Naive thymus-derived CD4-positive, alpha-beta T cell (primary cell): ENCODE results near the gene GPR78. TPM values are rescaled to one million over a fixed set of nuclear protein-coding genes. Genes with fewer than 3 reads are reported as not detected.
A peak's percentile ranks its signal among the peaks of the same experiment; 100 is the strongest.

Experiments used
- ATAC-seq: fragments of 150-1000 bp; cut with Tn5 transposase; 2 replicates; pipeline ENCODE4 v1.10.0; 2021; ENCODE audit warnings: mild to moderate bottlenecking, moderate library complexity
- CTCF ChIA-PET: fragments of 350-600 bp; sonication (Branson Sonifier 250); formaldehyde crosslinking; loops from one replicate; lab custom pipeline; 2021; ENCODE audit warnings: antibody characterized with exemption; lab: Charles Lee
- POLR2A ChIA-PET: fragments of 350-600 bp; sonication (Branson Sonifier 250); formaldehyde crosslinking; loops from one replicate; lab custom pipeline; 2021; ENCODE audit warnings: antibody characterized with exemption, inconsistent platforms; lab: Charles Lee
- DNase-seq, 9 donors: peaks; one replicate each; pipeline versions ENCODE4 v3.0.0 to v3.0.0-alpha.2; 2020 to 2022; ENCODE audit warnings: mixed read lengths in 1 of 9
- H3K27ac ChIP-seq: one replicate; pipeline ENCODE4 v1.7.0; 2013; ENCODE audit warnings: mild to moderate bottlenecking, low read depth, low read length, moderate library complexity
- H3K27me3 ChIP-seq, 2 donors: one replicate each; pipeline ENCODE4 v1.7.0; 2013; ENCODE audit warnings: low read length in 2 of 2, mild to moderate bottlenecking in 2 of 2, moderate library complexity in 2 of 2; ENCODE audit not compliant: control insufficient read depth in 2 of 2, insufficient read depth in 2 of 2
- H3K36me3 ChIP-seq, 3 experiments: 1 replicate in 2 of 3; 2 replicates in 1 of 3; pipeline ENCODE4 v1.7.0; 2013; ENCODE audit warnings: low read length in 3 of 3, mild to moderate bottlenecking in 3 of 3, moderate library complexity in 1 of 3; ENCODE audit not compliant: insufficient read depth in 3 of 3, control insufficient read depth in 2 of 3
- H3K4me1 ChIP-seq, 2 donors: one replicate each; pipeline ENCODE4 v1.7.0; 2013; ENCODE audit warnings: low read length in 2 of 2, mild to moderate bottlenecking in 2 of 2, moderate library complexity in 1 of 2; ENCODE audit not compliant: control insufficient read depth in 2 of 2, insufficient read depth in 2 of 2
- H3K4me3 ChIP-seq: 2 replicates; pipeline ENCODE4 v1.7.0; 2013; ENCODE audit warnings: mild to moderate bottlenecking, low read length
- H3K9me3 ChIP-seq, 3 experiments: 1 replicate in 2 of 3; 2 replicates in 1 of 3; pipeline ENCODE4 v1.7.0; 2013; ENCODE audit warnings: low read length in 3 of 3; ENCODE audit not compliant: control insufficient read depth in 2 of 3
- H3K27ac Mint-ChIP-seq, 9 donors: one replicate each; pipeline ENCODE4 v1.8.0; 2020 to 2022; ENCODE audit warnings: mixed read lengths in 9 of 9, mild to moderate bottlenecking in 8 of 9, moderate library complexity in 5 of 9, inconsistent platforms in 2 of 9
- H3K27me3 Mint-ChIP-seq, 5 donors: one replicate each; pipeline ENCODE4 v1.8.0; 2021 to 2022; ENCODE audit warnings: mixed read lengths in 5 of 5, mild to moderate bottlenecking in 1 of 5
- H3K36me3 Mint-ChIP-seq, 5 donors: one replicate each; pipeline ENCODE4 v1.8.0; 2020 to 2022; ENCODE audit warnings: mixed read lengths in 5 of 5, mild to moderate bottlenecking in 3 of 5, inconsistent platforms in 1 of 5
- H3K4me1 Mint-ChIP-seq, 7 donors: one replicate each; pipeline ENCODE4 v1.8.0; 2020 to 2022; ENCODE audit warnings: mixed read lengths in 7 of 7, mild to moderate bottlenecking in 3 of 7, inconsistent platforms in 1 of 7
- H3K4me3 Mint-ChIP-seq, 10 donors: one replicate each; pipeline ENCODE4 v1.8.0; 2020 to 2022; ENCODE audit warnings: mild to moderate bottlenecking in 10 of 10, mixed read lengths in 10 of 10, moderate library complexity in 6 of 10, inconsistent platforms in 2 of 10
- H3K9me3 Mint-ChIP-seq, 11 donors: one replicate each; pipeline ENCODE4 v1.8.0; 2020 to 2022; ENCODE audit warnings: mixed read lengths in 11 of 11, mild to moderate bottlenecking in 4 of 11, inconsistent platforms in 1 of 11, moderate library complexity in 1 of 11
- intact Hi-C, 2 donors: fragments of 100-400 bp; cut with micrococcal nuclease; formaldehyde crosslinking; loops; one replicate each; pipeline ENCODE4 v1.15.1; 2023
- polyA plus RNA-seq, 2 donors: library from polyadenylated mRNA; unstranded; fragments of 300-500 nt; fragmentation: Illumina TruSeq; gene quantifications; one replicate each; pipeline ENCODE4 v1.2.3, GENCODE V29; 2021
- total RNA-seq, 6 experiments: library from RNA in 5 of 6; stranded (reverse) in 5 of 6; gene quantifications; 1 replicate in 5 of 6; 2 replicates in 1 of 6; pipeline ENCODE4 v1.2.3 and lab custom pipeline; 2021 to 2026

GPR78 gene
- total RNA-seq (not detected), polyA plus RNA-seq (not detected), total RNA-seq (lab: John Stamatoyannopoulos, UW) (not detected)

- Histone ChIP-seq H3K36me3 (no peaks in the 10 kb centered on the region), H3K27me3 (no peaks in the 10 kb centered on the region), H3K9me3 (no peaks in the 10 kb centered on the region), H3K4me3 (no peak within 1 kb of the TSS), H3K27ac (no peak within 1 kb of the TSS), H3K4me1 (no peaks in the 10 kb centered on the region)
- Mint-ChIP-seq H3K36me3 (no peaks in the 10 kb centered on the region), H3K27ac (no peak within 1 kb of the TSS), H3K4me3 (no peak within 1 kb of the TSS), H3K9me3 (peaks cover 0 to 3% (median 0%) of the 10 kb centered on the region in 11 donors), H3K4me1 (no peaks in the 10 kb centered on the region), H3K27me3 (peaks cover 0 to 48% (median 25%) of the 10 kb centered on the region in 5 donors)
- CTCF ChIA-PET: no interaction called here
- DNase-seq (peak in 3 of 9 donors; percentile 19 to 66 (median 19)), ATAC-seq (peak; percentile 45)
- POLR2A ChIA-PET: no interaction called here
- intact Hi-C loops: no loop called here
These were observed at the start of gene GPR78 for GRCh38 chr4:8580321-8581093. GPR78 (plus strand) TSS chr4:8580392; CDS start chr4:8580983, 591 bp downstream.

DNA sequence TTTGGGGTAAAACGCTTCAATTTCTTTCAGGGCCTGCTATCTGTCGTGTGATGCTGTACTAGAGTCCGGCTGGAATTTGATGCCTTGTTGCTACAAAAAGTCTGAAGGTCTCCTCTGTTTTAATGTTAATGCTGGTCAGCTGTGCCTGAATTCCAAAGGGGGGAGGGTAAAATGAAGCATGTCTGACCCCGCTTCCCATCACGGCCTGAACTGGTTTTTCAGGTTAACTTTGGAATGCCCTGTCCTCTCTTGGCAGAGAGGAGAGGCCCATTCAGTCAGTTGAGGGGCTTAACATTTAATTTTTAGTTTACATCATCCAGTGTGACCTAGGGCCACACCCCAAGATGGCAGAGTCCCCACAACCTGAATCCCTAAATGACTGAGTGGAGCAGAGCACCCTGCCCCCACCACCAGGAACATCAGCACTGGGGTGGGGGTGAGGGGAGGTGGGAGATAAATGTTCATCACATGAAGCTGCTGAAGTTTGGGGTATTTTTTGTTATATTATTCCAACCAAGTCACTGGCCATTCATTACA lies 47.9 kb upstream of the GPR78 start:
- H3K4me1 ChIP-seq: no peaks in the 10 kb centered on the region
- no peak for ATAC-seq
- Mint-ChIP-seq H3K27ac (no peak overlapping the region), H3K9me3 (peaks cover 0 to 25% (median 8%) of the 10 kb centered on the region in 11 donors), H3K27me3 (peaks cover 0 to 27% (median 8%) of the 10 kb centered on the region in 5 donors), H3K4me1 (peaks cover 0 to 6% (median 0%) of the 10 kb centered on the region in 7 donors), H3K4me3 (no peak overlapping the region), H3K36me3 (peaks cover 0 to 4% (median 2%) of the 10 kb centered on the region in 5 donors)
- no peaks in the 10 kb centered on the region for H3K36me3 ChIP-seq
- H3K27me3 ChIP-seq: no peaks in the 10 kb centered on the region
- intact Hi-C loops: no loop called here
- no peak overlapping the region for H3K27ac ChIP-seq
- H3K9me3 ChIP-seq: no peaks in the 10 kb centered on the region
- POLR2A ChIA-PET: no interaction called here
- CTCF ChIA-PET: no interaction called here
- H3K4me3 ChIP-seq: no peak overlapping the region
- no peak for DNase-seq

- peaks cover 0 to 25% (median 8%) of the 10 kb centered on the region in 11 donors for H3K9me3 Mint-ChIP-seq
- H3K27ac ChIP-seq: no peak overlapping the region
- H3K4me1 ChIP-seq: no peaks in the 10 kb centered on the region
- peaks cover 0 to 6% (median 0%) of the 10 kb centered on the region in 7 donors for H3K4me1 Mint-ChIP-seq
- peaks cover 0 to 20% (median 8%) of the 10 kb centered on the region in 5 donors for H3K27me3 Mint-ChIP-seq
- ChIA-PET POLR2A (no interaction called here), CTCF (no interaction called here)
- no peak for DNase-seq
- no peak overlapping the region for H3K27ac Mint-ChIP-seq
- peaks cover 0 to 4% (median 2%) of the 10 kb centered on the region in 5 donors for H3K36me3 Mint-ChIP-seq
- no peak overlapping the region for H3K4me3 ChIP-seq
- no peaks in the 10 kb centered on the region for H3K36me3 ChIP-seq
- no peak overlapping the region for H3K4me3 Mint-ChIP-seq
- no peaks in the 10 kb centered on the region for H3K27me3 ChIP-seq
- intact Hi-C loops: no loop called here
- no peaks in the 10 kb centered on the region for H3K9me3 ChIP-seq
- no peak for ATAC-seq
These were observed 46.8 kb upstream of the GPR78 start for GRCh38 chr4:8533274-8533865.

GRCh38 chr4:8534129-8534528 lies 46.1 kb upstream of the GPR78 start:
- Mint-ChIP-seq H3K4me3 (no peak overlapping the region), H3K4me1 (peaks cover 0 to 6% (median 0%) of the 10 kb centered on the region in 7 donors), H3K36me3 (peaks cover 0 to 4% (median 2%) of the 10 kb centered on the region in 5 donors), H3K9me3 (peaks cover 0 to 25% (median 8%) of the 10 kb centered on the region in 11 donors), H3K27ac (no peak overlapping the region), H3K27me3 (peaks cover 0 to 20% (median 8%) of the 10 kb centered on the region in 5 donors)
- ChIA-PET CTCF (no interaction called here), POLR2A (no interaction called here)
- Histone ChIP-seq H3K4me3 (no peak overlapping the region), H3K36me3 (no peaks in the 10 kb centered on the region), H3K27ac (no peak overlapping the region), H3K9me3 (no peaks in the 10 kb centered on the region), H3K27me3 (no peaks in the 10 kb centered on the region), H3K4me1 (no peaks in the 10 kb centered on the region)
- DNase-seq (no peak), ATAC-seq (no peak)
- intact Hi-C loops: no loop called here

GRCh38 chr4:8534611-8535010 lies 45.6 kb upstream of the GPR78 start:
- H3K9me3 ChIP-seq: no peaks in the 10 kb centered on the region
- no peaks in the 10 kb centered on the region for H3K27me3 ChIP-seq
- H3K27me3 Mint-ChIP-seq: peaks cover 0 to 20% (median 8%) of the 10 kb centered on the region in 5 donors
- ChIA-PET POLR2A (no interaction called here), CTCF (no interaction called here)
- H3K4me3 ChIP-seq: no peak overlapping the region
- H3K4me3 Mint-ChIP-seq: no peak overlapping the region
- DNase-seq (no peak), ATAC-seq (no peak)
- no peak overlapping the region for H3K27ac ChIP-seq
- H3K27ac Mint-ChIP-seq: no peak overlapping the region
- H3K4me1 Mint-ChIP-seq: peaks cover 0 to 7% (median 1%) of the 10 kb centered on the region in 7 donors
- intact Hi-C loops: no loop called here
- no peaks in the 10 kb centered on the region for H3K36me3 ChIP-seq
- no peaks in the 10 kb centered on the region for H3K4me1 ChIP-seq
- peaks cover 0 to 4% (median 2%) of the 10 kb centered on the region in 5 donors for H3K36me3 Mint-ChIP-seq
- H3K9me3 Mint-ChIP-seq: peaks cover 0 to 25% (median 8%) of the 10 kb centered on the region in 11 donors

- no peak overlapping the region for H3K4me3 ChIP-seq
- DNase-seq (no peak), ATAC-seq (no peak)
- Mint-ChIP-seq H3K4me1 (peaks cover 0 to 14% (median 8%) of the 10 kb centered on the region in 7 donors), H3K27me3 (peaks cover 0 to 12% (median 6%) of the 10 kb centered on the region in 5 donors), H3K27ac (no peak overlapping the region), H3K36me3 (peaks cover 0 to 2% (median 0%) of the 10 kb centered on the region in 5 donors), H3K4me3 (no peak overlapping the region), H3K9me3 (peaks cover 0 to 19% (median 5%) of the 10 kb centered on the region in 11 donors)
- H3K9me3 ChIP-seq: no peaks in the 10 kb centered on the region
- no peak overlapping the region for H3K27ac ChIP-seq
- POLR2A ChIA-PET: no interaction called here
- CTCF ChIA-PET: no interaction called here
- no peaks in the 10 kb centered on the region for H3K36me3 ChIP-seq
- H3K4me1 ChIP-seq: no peaks in the 10 kb centered on the region
- intact Hi-C loops: no loop called here
- H3K27me3 ChIP-seq: no peaks in the 10 kb centered on the region
These were observed 43.7 kb upstream of the GPR78 start for GRCh38 chr4:8536467-8536866.
